Mammary microvascular endothelial cell (primary cell): ENCODE measurements around the gene REXO2. TPM values are rescaled to one million over a fixed set of nuclear protein-coding genes. Genes with fewer than 3 reads are reported as not detected.

ENCODE experiments used
- total RNA-seq: library from RNA; depleted of rRNA; stranded (reverse); fragments of >200 nt; gene quantifications from 2 replicates; pipeline ENCODE4 v1.2.3, GENCODE V29; 2015

Gene REXO2
- 150 and 193 TPM in 2 replicates for total RNA-seq

GRCh38 chr11:114439229-114440120 lies at the start of gene REXO2:
Gene REXO2, plus strand, starts transcription at chr11:114439467. Its CDS starts 62 bp downstream, at chr11:114439529.

GRCh38 chr11:114400216-114400914 lies 38.9 kb upstream of the REXO2 start, which contains the start of the genes C11orf71 and RBM7:
Gene C11orf71, minus strand, starts transcription at chr11:114400511. Its CDS starts 180 bp downstream, at chr11:114400331.
Gene RBM7, plus strand, starts transcription at chr11:114400666. Its CDS starts 6 bp downstream, at chr11:114400672.

Other genes starting within 250 kb of the REXO2 start
- gene NNMT, start 143.1 kb upstream of the REXO2 start, total RNA-seq: 121 and 168 TPM in 2 replicates
- 2.6 and 2.7 TPM in 2 replicates for gene C11orf71, start 39.0 kb upstream of the REXO2 start, total RNA-seq
- gene RBM7, start 38.8 kb upstream of the REXO2 start, total RNA-seq: 16.4 and 20.5 TPM in 2 replicates
- gene NXPE1, start 120.4 kb downstream of the REXO2 start, total RNA-seq: not detected in 2 replicates
- gene NXPE4, start 156.3 kb downstream of the REXO2 start, total RNA-seq: not detected in 2 replicates
- gene NXPE2, start 239.1 kb downstream of the REXO2 start, total RNA-seq: not detected in 2 replicates